H9 (cell line): Measurements from ENCODE around the gene MOB1B. TPM values are rescaled to one million over a fixed set of nuclear protein-coding genes. Genes with fewer than 3 reads are reported as not detected.

Experiments used
- DNase-seq: peaks from one replicate; pipeline ENCODE4 v3.0.0-alpha.2; 2017
- H2AFZ ChIP-seq: one replicate; pipeline ENCODE4 v1.6.1; 2013; ENCODE audit warnings: mild to moderate bottlenecking, low read length, control low read depth, moderate library complexity
- H2AK5ac ChIP-seq: 2 replicates; pipeline ENCODE4 v1.6.1; 2013; ENCODE audit warnings: low read length, control low read depth, mixed read lengths; ENCODE audit not compliant: insufficient read length
- H2BK120ac ChIP-seq: one replicate; pipeline ENCODE4 v1.6.1; 2013; ENCODE audit warnings: low read depth, mild to moderate bottlenecking, low read length, control low read depth, inconsistent platforms; ENCODE audit not compliant: poor library complexity, severe bottlenecking
- H2BK12ac ChIP-seq: 2 replicates; pipeline ENCODE4 v1.6.1; 2013; ENCODE audit warnings: low read length, control low read depth, mixed read lengths, low read depth; ENCODE audit not compliant: insufficient read length
- H2BK15ac ChIP-seq: 2 replicates; pipeline ENCODE4 v1.6.1; 2013; ENCODE audit warnings: low read depth, low read length, control low read depth
- H2BK20ac ChIP-seq: one replicate; pipeline ENCODE4 v1.6.1; 2013; ENCODE audit warnings: low read depth, mild to moderate bottlenecking, low read length, control low read depth, inconsistent platforms; ENCODE audit not compliant: poor library complexity, severe bottlenecking
- H2BK5ac ChIP-seq: 2 replicates; pipeline ENCODE4 v1.6.1; 2013; ENCODE audit warnings: low read length, control low read depth, mixed read lengths; ENCODE audit not compliant: insufficient read length
- H3K14ac ChIP-seq: 2 replicates; pipeline ENCODE4 v1.6.1; 2013; ENCODE audit warnings: low read length, control low read depth; ENCODE audit not compliant: insufficient read depth
- H3K18ac ChIP-seq: 2 replicates; pipeline ENCODE4 v1.6.1; 2013; ENCODE audit warnings: low read depth, mild to moderate bottlenecking, mixed read lengths, low read length, control low read depth; ENCODE audit not compliant: insufficient read length
- H3K23ac ChIP-seq: 2 replicates; pipeline ENCODE4 v1.6.1; 2013; ENCODE audit warnings: low read length, control low read depth, mixed read lengths, low read depth; ENCODE audit not compliant: insufficient read length
- H3K23me2 ChIP-seq: 2 replicates; pipeline ENCODE4 v1.6.1; 2013; ENCODE audit warnings: low read depth, mild to moderate bottlenecking, mixed read lengths, low read length, control low read depth; ENCODE audit not compliant: insufficient read length, poor library complexity, severe bottlenecking
- H3K27ac ChIP-seq: 2 replicates; pipeline ENCODE4 v1.5.1; 2013; ENCODE audit warnings: low read length, control low read depth, mixed read lengths, low read depth; ENCODE audit not compliant: insufficient read length
- H3K27me3 ChIP-seq: 2 replicates; pipeline ENCODE4 v1.6.1; 2013; ENCODE audit warnings: low read length, control low read depth, inconsistent platforms; ENCODE audit not compliant: insufficient read depth
- H3K4ac ChIP-seq: 2 replicates; pipeline ENCODE4 v1.6.1; 2013; ENCODE audit warnings: low read depth, mild to moderate bottlenecking, control low read depth, inconsistent platforms, low read length, moderate library complexity
- H3K4me1 ChIP-seq: 2 replicates; pipeline ENCODE4 v1.6.1; 2013; ENCODE audit warnings: low read length, control low read depth, inconsistent platforms; ENCODE audit not compliant: insufficient read depth
- H3K4me2 ChIP-seq: 2 replicates; pipeline ENCODE4 v1.6.1; 2013; ENCODE audit warnings: low read length, control low read depth, mixed read lengths; ENCODE audit not compliant: insufficient read length, insufficient read depth
- H3K56ac ChIP-seq: 2 replicates; pipeline ENCODE4 v1.6.1; 2013; ENCODE audit warnings: low read depth, mild to moderate bottlenecking, mixed read lengths, low read length, control low read depth; ENCODE audit not compliant: insufficient read length
- H3K79me1 ChIP-seq: 2 replicates; pipeline ENCODE4 v1.6.1; 2013; ENCODE audit warnings: low read depth, mild to moderate bottlenecking, moderate library complexity, low read length, control low read depth, inconsistent platforms; ENCODE audit not compliant: insufficient read depth, poor library complexity, severe bottlenecking
- H3K79me2 ChIP-seq: 2 replicates; pipeline ENCODE4 v1.6.1; 2013; ENCODE audit warnings: low read length, control low read depth, inconsistent platforms; ENCODE audit not compliant: insufficient read depth
- H3K9ac ChIP-seq: 2 replicates; pipeline ENCODE4 v1.6.1; 2013; ENCODE audit warnings: low read length, control low read depth, mixed read lengths; ENCODE audit not compliant: insufficient read length; ENCODE audit errors: extremely low read depth
- H3K9me3 ChIP-seq: one replicate; pipeline ENCODE4 v1.6.1; 2013; ENCODE audit warnings: low read depth, low read length, inconsistent platforms; ENCODE audit not compliant: control insufficient read depth
- H3T11ph ChIP-seq: one replicate; pipeline ENCODE4 v1.6.1; 2013; ENCODE audit warnings: mild to moderate bottlenecking, low read length, control low read depth, inconsistent platforms
- H4K20me1 ChIP-seq: one replicate; pipeline ENCODE4 v1.6.1; 2013; ENCODE audit not compliant: control insufficient read depth, insufficient read length, insufficient read depth
- H4K5ac ChIP-seq: 2 replicates; pipeline ENCODE4 v1.6.1; 2013; ENCODE audit warnings: low read depth, mild to moderate bottlenecking, mixed read lengths, low read length, control low read depth; ENCODE audit not compliant: insufficient read length
- H4K8ac ChIP-seq: replicated peaks from 2 replicates; pipeline ENCODE4 v1.6.1; 2013; ENCODE audit warnings: low read length, control low read depth, mixed read lengths, low read depth; ENCODE audit not compliant: insufficient read length
- H4K91ac ChIP-seq: 2 replicates; pipeline ENCODE4 v1.6.1; 2013; ENCODE audit warnings: low read depth, mild to moderate bottlenecking, moderate library complexity, mixed read lengths, low read length, control low read depth; ENCODE audit not compliant: insufficient read length
- H3K27ac Mint-ChIP-seq, 3 experiments: 2 replicates in 2 of 3; 3 replicates in 1 of 3; pipeline ENCODE4 v1.8.0; 2020 to 2021; ENCODE audit warnings: mixed read lengths in 3 of 3, mild to moderate bottlenecking in 1 of 3, moderate library complexity in 1 of 3
- H3K27me3 Mint-ChIP-seq: 2 replicates; pipeline ENCODE4 v1.8.0; 2021; ENCODE audit warnings: low read depth, mild to moderate bottlenecking, moderate library complexity, mixed read lengths
- H3K36me3 Mint-ChIP-seq, 3 experiments: 2 replicates in 2 of 3; 3 replicates in 1 of 3; pipeline ENCODE4 v1.8.0; 2020 to 2021; ENCODE audit warnings: low read depth in 3 of 3, mixed read lengths in 3 of 3; ENCODE audit not compliant: insufficient read depth in 1 of 3
- H3K4me1 Mint-ChIP-seq, 2 experiments: 2 replicates each; pipeline ENCODE4 v1.8.0; 2020; ENCODE audit warnings: mixed read lengths in 2 of 2
- H3K4me3 Mint-ChIP-seq, 2 experiments: 2 replicates in 1 of 2; 3 replicates in 1 of 2; pipeline ENCODE4 v1.8.0; 2020 to 2021; ENCODE audit warnings: mild to moderate bottlenecking in 2 of 2, mixed read lengths in 2 of 2, moderate library complexity in 1 of 2
- H3K9me3 Mint-ChIP-seq, 2 experiments: 2 replicates in 1 of 2; 3 replicates in 1 of 2; pipeline ENCODE4 v1.8.0; 2020; ENCODE audit warnings: mild to moderate bottlenecking in 2 of 2, mixed read lengths in 2 of 2, moderate library complexity in 1 of 2
- CTCF ChIP-seq: fragments of 200-600 bp; sonication (generic); conservative IDR thresholded peaks from 3 replicates; pipeline ENCODE4 v1.8.0; 2021; ENCODE audit warnings: antibody characterized with exemption, mild to moderate bottlenecking
- WGBS: extraction: QIAGEN DNeasy Blood & Tissue Kit; methylation state at CpG from one replicate; pipeline ENCODE4 v1.1.7; 2013; ENCODE audit warnings: missing lambda C conversion rate, low lambda C conversion rate, mixed read lengths; ENCODE audit not compliant: insufficient read length; ENCODE audit errors: extremely low coverage; 5-methylcytosine and 5-hydroxymethylcytosine counted together
- total RNA-seq: library from RNA; stranded (reverse); gene quantifications from 2 replicates; pipeline ENCODE4 v1.2.1, GENCODE V29; 2021

MOB1B gene
- total RNA-seq, 1 experiment from 2014 or later, result 30.3 TPM

GRCh38 chr4:70992391-70992881 lies 90.3 kb downstream of the MOB1B start:
- Histone ChIP-seq H3K4me2 (peak overlapping the region; percentile 52), H4K91ac (no peak overlapping the region), H4K5ac (no peak overlapping the region), H2BK15ac (no peak overlapping the region), H4K20me1 (no peaks in the 10 kb centered on the region), H2AK5ac (no peak overlapping the region), H3K56ac (no peak overlapping the region), H3K9ac (no peak overlapping the region), H3K4me1 (peaks cover 10% of the 10 kb centered on the region; the same call in 1 of the 2 replicates), H4K8ac (no peak overlapping the region), H3K23ac (no peak overlapping the region), H3K27ac (no peak overlapping the region), H3K27me3 (no peaks in the 10 kb centered on the region), H2BK20ac (no peak overlapping the region), H3K14ac (no peak overlapping the region), H3K23me2 (peaks cover 5% of the 10 kb centered on the region), H2AFZ (no peak overlapping the region), H3K18ac (no peak overlapping the region), H3T11ph (no peak overlapping the region), H2BK5ac (no peak overlapping the region), H2BK120ac (no peak overlapping the region), H3K4ac (no peak overlapping the region), H3K79me2 (peaks cover 11% of the 10 kb centered on the region), H3K9me3 (no peaks in the 10 kb centered on the region), H2BK12ac (no peak overlapping the region), H3K79me1 (no peaks in the 10 kb centered on the region)
- Mint-ChIP-seq H3K27me3 (no peaks in the 10 kb centered on the region), H3K27ac (no peak overlapping the region), H3K4me1 (peaks cover 37 to 42% of the 10 kb centered on the region in 2 experiments), H3K36me3 (peaks cover 2 to 23% (median 9%) of the 10 kb centered on the region in 3 experiments; a peak in 5 of 7 replicates), H3K4me3 (peak overlapping the region; percentile 90 to 92; a peak in 3 of 5 replicates), H3K9me3 (peaks cover 6% of the 10 kb centered on the region in 2 experiments; a peak in 4 of 5 replicates)
- no peak for TF ChIP-seq CTCF
- DNase-seq, result peak; percentile 59
- no CpG with 5 or more reads among the region's 5 CpGs for WGBS
